Brain microvascular endothelial cell (primary cell): ENCODE measurements around the gene DLGAP1.
A peak's percentile ranks its signal among the peaks of the same experiment; 100 is the strongest.

Experiments
- DNase-seq: peaks from one replicate; pipeline ENCODE4 v3.0.0-alpha.2; 2020
- H3K27ac ChIP-seq: fragments of 250-450 bp; sonication (Bioruptor Pico); 2 replicates; pipeline ENCODE4 v1.5.1; 2020; ENCODE audit warnings: mild to moderate bottlenecking, moderate library complexity
- H3K27me3 ChIP-seq: fragments of 250-450 bp; sonication (Bioruptor Pico); replicated peaks from 2 replicates; pipeline ENCODE4 v1.5.1; 2020; ENCODE audit warnings: mild to moderate bottlenecking
- H3K36me3 ChIP-seq: fragments of 250-450 bp; sonication (Bioruptor Pico); replicated peaks from 2 replicates; pipeline ENCODE4 v1.5.1; 2020; ENCODE audit warnings: mild to moderate bottlenecking
- H3K4me3 ChIP-seq: 2 replicates; pipeline ENCODE4 v1.5.1; 2011; ENCODE audit warnings: low read depth, mild to moderate bottlenecking, control low read depth, low read length, moderate library complexity
- in situ Hi-C: cut with HindIII; loops from 2 replicates; pipeline ENCODE4 v1.10.0; 2017; ENCODE audit warnings: low sequenced_read_pairs, low pct_ligation_motif_present
- TF ChIP-seq, protein P1 (sequence below): IDR thresholded peaks from 2 replicates; pipeline ENCODE4 v1.5.1; 2011; ENCODE audit warnings: low read depth, mild to moderate bottlenecking, moderate library complexity, low read length, control low read depth, inconsistent platforms; ENCODE audit errors: missing control alignments

Gene DLGAP1

DNA sequence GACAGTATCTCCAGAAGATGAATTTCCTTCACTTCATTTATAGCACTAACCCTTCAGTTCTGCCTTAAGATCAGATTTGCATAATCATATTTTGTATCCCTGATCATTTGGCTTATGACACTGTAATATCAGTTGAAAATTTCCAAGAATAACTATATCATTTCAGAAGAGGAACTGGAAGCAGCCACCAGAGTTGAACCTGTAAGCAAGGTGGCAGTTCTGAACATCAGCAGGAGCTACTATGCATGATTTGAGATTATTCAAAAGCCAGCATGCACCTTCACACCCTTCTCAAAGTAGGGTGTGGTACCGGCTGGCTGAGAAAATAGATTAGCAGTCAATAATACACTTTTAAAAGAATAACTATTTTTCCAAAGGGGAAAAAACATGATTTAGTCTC, 328.2 kb downstream of the DLGAP1 start:
- no peak for DNase-seq
- H3K27ac ChIP-seq: no peak overlapping the region
- in situ Hi-C loops: no loop called here
- no peak overlapping the region for H3K4me3 ChIP-seq
- no peaks in the 10 kb centered on the region for H3K27me3 ChIP-seq
- TF ChIP-seq, protein P1, sequence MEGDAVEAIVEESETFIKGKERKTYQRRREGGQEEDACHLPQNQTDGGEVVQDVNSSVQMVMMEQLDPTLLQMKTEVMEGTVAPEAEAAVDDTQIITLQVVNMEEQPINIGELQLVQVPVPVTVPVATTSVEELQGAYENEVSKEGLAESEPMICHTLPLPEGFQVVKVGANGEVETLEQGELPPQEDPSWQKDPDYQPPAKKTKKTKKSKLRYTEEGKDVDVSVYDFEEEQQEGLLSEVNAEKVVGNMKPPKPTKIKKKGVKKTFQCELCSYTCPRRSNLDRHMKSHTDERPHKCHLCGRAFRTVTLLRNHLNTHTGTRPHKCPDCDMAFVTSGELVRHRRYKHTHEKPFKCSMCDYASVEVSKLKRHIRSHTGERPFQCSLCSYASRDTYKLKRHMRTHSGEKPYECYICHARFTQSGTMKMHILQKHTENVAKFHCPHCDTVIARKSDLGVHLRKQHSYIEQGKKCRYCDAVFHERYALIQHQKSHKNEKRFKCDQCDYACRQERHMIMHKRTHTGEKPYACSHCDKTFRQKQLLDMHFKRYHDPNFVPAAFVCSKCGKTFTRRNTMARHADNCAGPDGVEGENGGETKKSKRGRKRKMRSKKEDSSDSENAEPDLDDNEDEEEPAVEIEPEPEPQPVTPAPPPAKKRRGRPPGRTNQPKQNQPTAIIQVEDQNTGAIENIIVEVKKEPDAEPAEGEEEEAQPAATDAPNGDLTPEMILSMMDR: no peak
- H3K36me3 ChIP-seq: no peaks in the 10 kb centered on the region

DNA sequence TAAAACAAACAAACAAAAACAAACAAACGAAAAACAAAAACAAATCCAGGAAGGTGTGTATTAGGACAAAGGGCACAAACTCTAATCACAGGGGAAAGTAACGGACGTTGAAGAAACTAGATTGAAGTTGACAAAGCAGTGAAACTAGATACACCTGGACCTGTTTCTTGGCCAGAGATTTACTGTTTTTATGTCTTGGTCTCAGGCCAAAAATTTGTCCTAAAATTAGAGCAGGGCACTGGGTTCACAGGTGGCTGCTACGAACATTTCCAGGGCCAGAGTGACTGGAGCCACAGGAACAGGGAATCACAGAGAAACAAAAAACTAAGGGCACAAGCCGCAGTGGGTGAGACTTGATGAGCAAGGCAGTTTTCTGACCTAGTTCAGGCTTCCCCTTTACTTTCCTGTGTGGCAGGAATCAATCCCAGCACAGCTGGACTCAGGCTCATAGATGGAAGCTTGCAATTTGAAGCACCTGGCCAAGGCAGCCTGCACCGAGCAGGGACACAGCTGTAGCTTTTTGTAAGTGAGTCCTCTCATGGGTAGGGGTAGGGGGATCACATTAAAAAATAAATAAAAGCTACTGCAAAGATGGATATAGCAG, 329.4 kb downstream of the DLGAP1 start:
- H3K27me3 ChIP-seq: no peaks in the 10 kb centered on the region
- no peak overlapping the region for H3K27ac ChIP-seq
- no peaks in the 10 kb centered on the region for H3K36me3 ChIP-seq
- TF ChIP-seq, protein P1: no peak
- in situ Hi-C loops: no loop called here
- H3K4me3 ChIP-seq: no peak overlapping the region
- no peak for DNase-seq

DNA sequence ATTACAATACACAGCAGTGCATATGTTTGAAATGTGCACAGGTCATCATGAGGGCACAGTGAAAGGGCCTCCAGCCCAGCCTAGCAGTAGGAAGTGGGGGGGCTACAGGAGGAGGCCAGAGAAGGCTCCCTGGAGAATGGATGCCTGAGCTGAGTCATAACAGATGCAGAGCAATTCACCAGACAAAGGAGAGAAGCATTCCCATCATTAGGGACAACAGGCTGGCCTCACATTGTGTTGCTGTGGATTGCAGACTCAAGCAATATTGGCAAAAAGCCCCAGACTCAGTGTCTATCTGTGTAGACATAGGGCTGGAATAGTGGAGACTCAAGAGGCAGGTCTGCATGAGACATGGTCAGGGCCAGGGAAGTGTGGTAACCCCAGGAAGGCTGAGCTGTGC, 329.9 kb downstream of the DLGAP1 start:
- peak; percentile 29 for DNase-seq
- no peaks in the 10 kb centered on the region for H3K36me3 ChIP-seq
- H3K4me3 ChIP-seq: no peak overlapping the region
- no peak overlapping the region for H3K27ac ChIP-seq
- in situ Hi-C loops: no loop called here
- no peaks in the 10 kb centered on the region for H3K27me3 ChIP-seq
- TF ChIP-seq, protein P1: no peak

DNA sequence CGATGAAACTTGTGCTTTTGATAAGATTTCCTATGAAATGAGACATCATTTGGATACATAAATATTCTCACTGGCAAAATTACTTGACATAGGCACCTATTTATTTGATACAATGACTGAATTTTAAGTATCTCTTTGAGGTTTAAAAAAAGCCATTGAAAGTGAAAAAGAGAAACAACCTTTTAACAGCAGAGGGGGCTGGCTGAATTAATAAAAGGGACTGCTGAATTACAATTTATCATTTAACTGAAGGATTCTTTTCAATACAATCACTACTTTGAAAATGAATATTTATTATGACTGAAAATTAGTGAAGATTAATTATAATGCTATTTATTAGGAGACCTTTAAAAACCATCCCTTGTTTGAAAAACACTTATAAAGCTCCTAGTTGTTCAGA, 335.3 kb downstream of the DLGAP1 start:
- Histone ChIP-seq H3K27me3 (no peaks in the 10 kb centered on the region), H3K36me3 (no peaks in the 10 kb centered on the region), H3K4me3 (no peak overlapping the region), H3K27ac (no peak overlapping the region)
- no peak for DNase-seq
- in situ Hi-C loops: no loop called here
- TF ChIP-seq, protein P1: no peak

DNA sequence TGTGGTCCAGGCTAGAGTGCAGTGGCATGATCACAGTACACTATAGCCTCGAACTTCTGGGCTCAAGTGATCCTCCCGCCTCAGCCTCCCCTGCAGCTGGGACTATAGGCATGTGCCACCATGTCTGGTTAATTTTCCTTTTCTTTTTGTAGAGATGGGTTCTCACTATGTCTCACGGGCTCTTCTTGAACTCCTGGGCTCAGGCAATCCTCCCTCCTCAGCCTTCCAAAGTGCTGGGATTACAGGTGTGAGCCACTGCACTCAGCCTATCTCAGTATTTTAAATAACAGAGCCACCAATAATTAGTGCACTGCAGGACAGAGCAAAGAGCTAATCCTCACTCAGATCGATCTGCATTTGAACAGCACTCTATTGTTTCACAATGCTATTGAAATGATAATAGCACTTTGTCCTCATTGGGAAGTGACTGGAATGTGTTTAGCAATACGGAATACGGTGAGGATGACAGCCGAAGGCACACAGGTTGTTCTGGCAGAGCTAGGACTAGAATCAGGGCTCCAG, 335.9 kb downstream of the DLGAP1 start:
- in situ Hi-C loops: no loop called here
- Histone ChIP-seq H3K36me3 (no peaks in the 10 kb centered on the region), H3K27me3 (no peaks in the 10 kb centered on the region), H3K27ac (no peak overlapping the region), H3K4me3 (no peak overlapping the region)
- no peak for DNase-seq
- TF ChIP-seq, protein P1: no peak

DNA sequence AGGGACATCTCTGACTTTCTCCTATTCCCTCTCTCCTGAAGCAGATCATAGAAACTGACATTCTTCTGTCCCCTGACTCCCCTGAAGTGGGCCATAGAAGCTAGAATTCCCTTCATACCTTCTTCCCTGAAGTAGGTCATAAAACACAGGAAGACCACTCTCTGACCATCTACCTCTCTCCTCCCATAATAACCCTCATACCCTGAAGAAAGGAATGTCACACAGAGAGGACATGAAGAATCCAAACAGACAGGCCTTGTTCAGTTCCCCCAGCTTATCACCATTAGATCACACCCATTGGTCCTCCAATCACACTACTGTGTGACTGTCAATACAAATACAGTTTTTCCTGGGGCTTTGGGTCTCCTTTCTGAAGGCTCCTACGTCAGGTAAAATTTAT, 347.1 kb downstream of the DLGAP1 start:
- in situ Hi-C loops: no loop called here
- no peak for DNase-seq
- TF ChIP-seq, protein P1: no peak
- H3K27me3 ChIP-seq: no peaks in the 10 kb centered on the region
- no peak overlapping the region for H3K27ac ChIP-seq
- no peaks in the 10 kb centered on the region for H3K36me3 ChIP-seq
- H3K4me3 ChIP-seq: no peak overlapping the region
